HuH-7.5 (cell line): Measurements from ENCODE around the gene KANSL1L.
A peak's percentile ranks its signal among the peaks of the same experiment; 100 is the strongest.
"Not testable (repeated sequence)": the region's sequence is repeated elsewhere in the genome, so short reads cannot be mapped to it uniquely, and the experiment has no call there.

Source experiments
- DNase-seq: peaks from one replicate; pipeline ENCODE4 v3.0.0; 2011; ENCODE audit warnings: low spot score

The KANSL1L gene

DNA sequence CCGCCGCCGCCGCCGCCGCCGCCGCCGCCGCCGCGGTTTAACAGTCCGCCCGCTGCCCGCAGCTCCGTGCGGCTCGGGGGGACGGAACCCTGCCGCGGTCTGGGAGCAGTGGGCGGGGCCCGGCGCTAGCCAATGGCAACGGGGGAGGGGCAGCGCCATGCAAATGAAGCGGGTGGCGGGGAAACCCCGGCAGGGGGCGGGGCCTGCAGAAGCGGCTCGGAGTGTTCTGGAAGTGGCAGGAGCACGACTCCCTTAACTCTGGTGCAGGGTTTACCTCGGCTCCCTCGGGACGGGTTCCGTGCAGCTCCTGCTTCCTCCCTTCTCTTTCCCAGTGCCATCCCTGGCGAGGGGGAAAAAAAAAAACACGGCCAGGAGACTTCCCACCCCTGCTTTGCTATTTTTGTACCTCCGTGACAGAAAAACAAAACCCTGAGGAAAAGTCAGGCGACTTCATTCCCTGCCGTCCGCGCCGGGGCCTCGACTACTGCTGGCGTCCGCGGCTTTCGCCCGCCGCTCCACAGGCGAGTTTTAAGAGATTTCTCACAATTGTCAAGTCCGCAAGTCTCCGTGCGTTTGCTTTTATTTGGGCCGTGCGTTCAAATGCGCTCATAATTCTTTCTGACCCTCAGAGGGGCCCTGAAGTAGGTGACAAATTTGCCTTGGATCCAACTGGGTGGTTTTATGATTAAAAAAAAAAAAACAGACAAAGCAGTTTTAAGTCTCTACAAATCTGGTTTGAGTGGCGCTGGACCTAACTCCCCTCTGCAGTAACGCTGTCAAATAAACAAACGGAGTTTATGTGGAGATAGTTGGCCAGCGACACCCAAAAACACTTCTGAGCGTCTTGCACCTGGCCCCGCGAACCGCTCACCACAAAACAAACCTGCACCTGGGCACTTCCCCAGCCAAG is at the start of gene KANSL1L:
Gene KANSL1L, minus strand, starts transcription at position 101 of the 910 bp plus-strand sequence. CDS start 16,827 bp downstream, outside the sequence.
- peak; percentile 73 for DNase-seq

GRCh38 chr2:210215120-210215519 is 43.9 kb upstream of the KANSL1L start:
- no peak for DNase-seq

GRCh38 chr2:210210185-210210584 is 39.0 kb upstream of the KANSL1L start:
- no peak for DNase-seq

DNA sequence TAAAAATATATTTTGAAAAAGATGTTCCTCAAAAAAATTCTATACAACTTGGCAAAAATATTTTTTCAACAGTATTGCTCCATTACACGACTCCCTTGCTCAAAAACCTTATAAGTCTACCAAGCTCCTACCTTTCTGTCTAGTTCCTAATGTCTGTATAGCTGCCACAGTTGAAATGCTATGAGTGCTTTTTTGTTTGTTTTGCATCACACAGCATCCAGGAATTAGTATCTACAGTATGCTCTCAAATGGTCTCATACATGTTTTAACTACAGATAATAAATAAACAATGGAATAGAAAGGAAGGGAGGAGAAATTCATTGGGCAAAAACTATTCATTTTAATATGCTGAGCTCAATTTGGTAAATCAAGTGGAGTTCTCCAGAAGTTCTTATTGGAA is 36.7 kb upstream of the KANSL1L start:
- no peak for DNase-seq

GRCh38 chr2:210203558-210203957 is 32.3 kb upstream of the KANSL1L start:
- no peak for DNase-seq

- DNase-seq, result no peak
These were observed 31.9 kb upstream of the KANSL1L start for GRCh38 chr2:210203147-210203546.

DNA sequence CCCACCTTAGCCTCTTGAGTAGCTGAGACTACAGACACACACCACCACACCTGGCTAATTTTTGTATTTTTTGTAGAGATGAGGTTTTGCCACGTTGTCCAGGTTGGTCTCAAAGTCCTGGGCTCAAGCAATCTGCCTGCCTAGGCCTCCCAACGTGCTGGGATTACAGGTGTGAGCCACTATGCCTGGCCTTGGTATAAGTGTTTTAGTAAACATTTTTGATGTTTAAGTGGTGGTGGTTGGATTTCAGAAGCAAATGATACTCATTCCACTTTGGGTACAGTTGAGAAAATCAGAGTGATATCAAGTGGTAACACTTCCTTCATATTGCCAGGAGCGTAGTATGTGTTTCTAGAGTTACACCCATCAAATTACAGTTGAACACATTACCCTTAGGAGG is 28.6 kb upstream of the KANSL1L start:
- DNase-seq, result no peak

DNA sequence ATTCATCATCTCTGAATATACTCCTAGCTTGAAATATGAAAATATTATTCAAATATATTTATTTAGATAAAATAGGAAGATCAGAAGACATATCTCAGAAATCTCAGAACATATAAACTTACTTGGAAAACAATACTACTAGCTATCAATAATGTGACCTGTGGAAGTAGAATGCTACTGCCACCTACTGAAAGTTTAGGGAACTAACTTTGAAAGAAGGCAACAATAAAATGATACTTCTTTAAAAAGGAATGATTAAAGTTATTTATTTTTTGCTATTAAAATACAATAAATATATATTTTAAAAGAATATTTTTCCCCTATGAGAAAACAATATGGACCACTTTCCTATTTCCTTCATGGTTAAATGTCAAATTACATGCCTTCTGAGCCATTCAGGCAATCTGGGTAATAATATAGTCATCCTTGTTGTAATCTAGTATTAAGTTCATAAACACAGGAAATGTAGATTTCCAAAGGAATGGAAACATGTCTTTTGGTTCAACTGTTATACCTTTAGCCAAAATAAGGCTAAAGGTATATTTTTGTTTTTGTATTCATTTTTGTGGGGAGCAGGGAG is 28.1 kb upstream of the KANSL1L start:
- DNase-seq, result no peak

GRCh38 chr2:210198326-210198725 is 27.1 kb upstream of the KANSL1L start:
- no peak for DNase-seq

GRCh38 chr2:210197720-210198119 is 26.5 kb upstream of the KANSL1L start:
- DNase-seq, result no peak

DNA sequence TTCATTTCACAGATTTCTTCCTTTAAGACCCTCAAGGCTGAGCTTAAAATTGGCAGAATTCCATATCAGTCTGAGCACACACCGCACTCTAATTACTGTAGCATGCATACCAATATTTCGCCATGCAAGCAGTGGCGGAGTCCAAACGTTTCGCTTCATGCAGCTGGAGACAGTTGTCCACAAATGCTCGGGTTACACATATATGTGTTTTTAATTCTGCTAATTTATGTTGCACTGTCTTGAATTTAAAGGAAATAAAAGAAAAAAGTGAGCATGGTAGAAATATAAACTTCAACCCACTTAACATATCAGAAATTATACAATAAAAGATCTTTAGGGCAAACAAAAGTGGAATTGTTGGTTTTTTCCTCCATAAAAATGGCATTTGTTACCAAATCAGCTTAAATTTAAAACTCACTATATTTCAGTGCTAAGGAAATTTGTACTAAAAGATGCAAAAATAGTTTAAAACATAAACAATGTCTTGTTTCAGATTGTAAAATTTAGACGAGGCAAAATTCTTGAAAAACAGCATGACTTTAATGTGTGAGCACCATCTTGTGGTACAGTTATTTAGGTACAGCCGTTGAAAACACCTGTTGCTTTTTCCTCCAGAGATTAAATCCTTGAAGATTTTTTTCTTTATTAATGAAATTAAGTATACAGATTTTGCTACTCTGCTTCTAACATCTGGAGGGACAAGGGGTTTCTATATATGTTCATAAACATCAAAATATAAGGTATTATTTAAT is 24.1 kb upstream of the KANSL1L start:
- no peak for DNase-seq

DNA sequence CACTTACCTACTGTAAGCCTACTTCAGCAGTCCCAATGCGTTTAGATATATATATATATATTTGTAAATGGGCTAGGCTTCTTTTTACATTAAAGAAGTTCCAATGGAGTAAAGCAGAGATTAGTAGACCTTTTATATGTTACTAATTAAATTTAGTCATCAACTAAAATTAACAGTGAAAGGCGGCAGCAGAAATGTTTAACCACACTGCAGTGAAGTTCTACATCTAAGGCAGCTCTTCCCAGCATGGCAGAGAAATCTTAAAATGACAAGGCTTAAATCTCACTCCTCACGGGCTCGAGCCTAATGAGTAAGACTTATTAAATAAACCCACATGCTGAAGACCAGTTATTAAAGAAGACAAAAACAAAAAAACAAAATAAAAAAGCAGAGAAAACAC is 19.1 kb upstream of the KANSL1L start:
- DNase-seq, result no peak

GRCh38 chr2:210189452-210190138 is 18.4 kb upstream of the KANSL1L start:
- DNase-seq, result no peak

GRCh38 chr2:210188755-210189154 is 17.5 kb upstream of the KANSL1L start:
- DNase-seq, result no peak

DNA sequence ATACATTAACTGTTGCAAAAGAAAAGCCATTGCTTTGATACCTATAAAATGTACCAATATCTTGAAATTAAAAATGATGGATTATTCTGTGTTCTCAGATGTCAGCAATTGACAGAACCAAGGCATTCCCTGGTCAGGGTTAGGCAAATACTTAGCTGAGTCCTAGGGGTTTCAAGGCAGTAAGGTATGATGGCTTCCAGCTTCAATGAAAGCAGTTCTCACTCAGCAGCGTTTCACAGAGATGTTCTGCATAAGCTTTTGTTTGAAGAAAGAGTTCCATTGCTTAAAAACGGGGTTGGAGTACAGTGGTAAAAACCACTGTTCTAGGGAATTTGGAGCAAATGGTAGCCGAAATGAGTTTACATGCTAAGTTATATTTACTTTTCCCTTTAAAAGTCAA is 17.0 kb upstream of the KANSL1L start:
- DNase-seq, result no peak

DNA sequence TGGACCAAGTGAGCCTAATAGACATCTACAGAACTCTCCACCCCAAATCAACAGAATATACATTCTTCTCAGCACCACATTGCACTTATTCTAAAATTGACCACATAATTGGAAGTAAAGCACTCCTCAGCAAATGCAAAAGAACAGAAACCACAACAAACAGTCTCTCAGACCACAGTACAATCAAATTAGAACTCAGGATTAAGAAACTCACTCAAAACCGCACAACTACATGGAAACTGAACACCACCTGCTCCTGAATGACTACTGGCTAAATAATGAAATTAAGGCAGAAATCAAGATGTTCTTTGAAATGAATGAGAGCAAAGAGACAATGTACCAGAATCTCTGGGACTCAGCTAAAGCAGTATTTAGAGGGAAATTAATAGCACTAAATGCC is 12.7 kb upstream of the KANSL1L start:
- not testable (repeated sequence) for DNase-seq

GRCh38 chr2:210181606-210182088 is 10.4 kb upstream of the KANSL1L start:
- DNase-seq, result not testable (repeated sequence)

DNA sequence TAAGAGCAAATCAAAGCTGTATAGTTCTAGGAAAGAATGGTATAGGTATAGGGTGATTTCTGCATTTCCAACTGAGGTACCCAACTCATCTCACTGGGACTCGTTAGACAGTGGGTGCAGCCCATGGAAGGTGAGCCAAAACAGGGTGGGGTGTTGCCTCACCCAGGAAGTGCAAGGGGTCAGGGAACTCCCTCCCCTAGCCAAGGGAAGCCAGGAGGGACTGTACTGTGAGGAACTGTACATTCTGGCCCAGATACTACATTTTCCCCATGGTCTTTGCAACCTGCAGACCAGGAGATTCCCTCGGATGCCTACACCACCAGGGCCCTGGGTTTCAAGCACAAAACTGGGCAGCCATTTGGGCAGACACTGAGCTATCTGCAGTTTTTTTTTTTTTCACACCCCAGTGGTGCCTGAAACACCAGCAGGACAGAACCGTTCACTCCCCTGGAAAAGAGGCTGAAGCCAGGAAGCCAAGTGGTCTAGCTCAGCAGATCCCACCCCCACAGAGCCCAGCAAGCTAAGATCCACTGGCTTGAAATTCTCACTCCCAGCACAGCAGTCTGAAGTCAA is 9.9 kb upstream of the KANSL1L start:
- not testable (repeated sequence) for DNase-seq

DNA sequence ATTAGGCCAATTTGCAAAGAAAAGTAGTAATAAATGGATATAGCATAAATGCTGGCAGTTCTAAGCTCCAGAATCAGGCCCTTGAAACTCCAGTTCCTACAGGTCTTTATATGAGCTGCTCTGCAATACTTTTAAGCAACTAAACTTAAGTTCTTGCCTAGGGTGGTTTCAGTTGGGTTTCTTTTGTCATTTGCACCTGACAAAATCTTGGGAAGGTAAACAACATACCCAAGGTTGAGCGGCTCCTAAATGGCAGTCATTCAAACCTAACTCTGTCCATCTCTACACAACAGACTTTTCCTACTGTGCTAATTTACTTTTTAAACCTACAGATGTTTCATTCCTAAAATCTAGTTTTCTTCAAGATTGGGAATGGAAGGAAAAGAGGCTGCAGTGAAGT is 9.3 kb upstream of the KANSL1L start:
- DNase-seq, result no peak

- DNase-seq, result no peak
These were observed 8.3 kb upstream of the KANSL1L start for GRCh38 chr2:210179351-210179990.

GRCh38 chr2:210177769-210178168 is 6.6 kb upstream of the KANSL1L start:
- DNase-seq, result no peak
